GM12878 (cell line): ENCODE results near the gene DGAT2. TPM values are rescaled to one million over a fixed set of nuclear protein-coding genes. Genes with fewer than 3 reads are reported as not detected.
A peak's percentile ranks its signal among the peaks of the same experiment; 100 is the strongest.

Experiments
- ATAC-seq: fragments of 200-7000 bp; cut with Tn5 transposase; 3 replicates; pipeline ENCODE4 v1.9.1; 2020; ENCODE audit warnings: mild to moderate bottlenecking, moderate library complexity
- BruUV-seq: library from RNA; stranded (reverse); fragments of 400-500 nt; replicated peaks from 2 replicates; lab custom pipeline; 2021; lab: Mats Ljungman, UMichigan
- CTCF ChIA-PET: fragments of 300-600 bp; sonication (Branson Sonifier 250); formaldehyde crosslinking; extraction: SDS; loops from one replicate; lab custom pipeline; 2021; ENCODE audit warnings: inconsistent platforms; lab: Yijun Ruan, JAX
- POLR2A ChIA-PET: fragments of 350-600 bp; formaldehyde crosslinking; extraction: SDS; loops from one replicate; lab custom pipeline; 2021; ENCODE audit warnings: inconsistent platforms; lab: Charles Lee
- RAD21 ChIA-PET: fragments of 300-600 bp; sonication (Branson Sonifier 250); formaldehyde crosslinking; loops from one replicate; lab custom pipeline; 2023; ENCODE audit warnings: antibody characterized with exemption; ENCODE audit not compliant: unreplicated experiment; lab: Charles Lee
- SMC1A ChIA-PET: fragments of 300-600 bp; sonication (Branson Sonifier 250); formaldehyde crosslinking; loops from one replicate; lab custom pipeline; 2023; ENCODE audit not compliant: unreplicated experiment, uncharacterized antibody; lab: Charles Lee
- DNase-seq: peaks from one replicate; pipeline ENCODE4 v3.0.0-alpha.2; 2011; ENCODE audit warnings: low read depth, low spot score
- FAIRE-seq: peaks from 3 replicates; lab custom pipeline; 2011; peaks lifted over from hg19 to GRCh38; lab: Jason Lieb, UNC
- H2AFZ ChIP-seq: 2 replicates; pipeline ENCODE4 v1.6.0; 2011; ENCODE audit warnings: low read depth, low read length, control low read depth; ENCODE audit not compliant: control insufficient read depth
- H3K27ac ChIP-seq: 2 replicates; pipeline ENCODE4 v1.5.1; 2011; ENCODE audit warnings: control low read depth; ENCODE audit not compliant: control insufficient read depth, insufficient read depth
- H3K27me3 ChIP-seq, 2 experiments: replicated peaks in 1 of 2; 2 replicates each; pipeline versions ENCODE4 v1.6.0 to v1.6.1; 2011; ENCODE audit warnings: low read length in 1 of 2; ENCODE audit not compliant: control insufficient read depth in 2 of 2, insufficient read depth in 2 of 2
- H3K36me3 ChIP-seq, 2 experiments: 2 replicates each; pipeline ENCODE4 v1.5.1; 2011; ENCODE audit warnings: low read length in 1 of 2; ENCODE audit not compliant: control insufficient read depth in 2 of 2, insufficient read depth in 2 of 2
- H3K4me1 ChIP-seq: 2 replicates; pipeline ENCODE4 v1.6.1; 2011; ENCODE audit warnings: mild to moderate bottlenecking, low read length, moderate library complexity, mixed read lengths; ENCODE audit not compliant: control insufficient read depth, insufficient read depth
- H3K4me2 ChIP-seq: 2 replicates; pipeline ENCODE4 v1.6.0; 2011; ENCODE audit warnings: control low read depth; ENCODE audit not compliant: control insufficient read depth, insufficient read depth
- H3K4me3 ChIP-seq: fragments of 200-600 bp; sonication (generic); 2 replicates; pipeline ENCODE4 v1.5.1; 2016
- H3K79me2 ChIP-seq: 2 replicates; pipeline ENCODE4 v1.6.0; 2011; ENCODE audit warnings: low read length; ENCODE audit not compliant: control insufficient read depth, insufficient read depth
- H3K9ac ChIP-seq: 2 replicates; pipeline ENCODE4 v1.8.0; 2011; ENCODE audit warnings: low read length, control low read depth, mixed read lengths; ENCODE audit not compliant: control insufficient read depth, insufficient read depth
- H3K9me3 ChIP-seq: replicated peaks from 3 replicates; pipeline ENCODE4 v1.5.1; 2011; ENCODE audit warnings: mild to moderate bottlenecking, low read length; ENCODE audit not compliant: control insufficient read depth, insufficient read depth
- H4K20me1 ChIP-seq: 2 replicates; pipeline ENCODE4 v1.6.0; 2011; ENCODE audit not compliant: control insufficient read depth, insufficient read depth
- BHLHE40 ChIP-seq, 2 experiments: fragments of 450-650 bp in 1 of 2; IDR thresholded peaks; 2 replicates each; pipeline ENCODE4 v1.6.1; 2011 to 2017; ENCODE audit warnings: low read depth in 2 of 2, borderline replicate concordance in 1 of 2, improper control_type of control experiment in 1 of 2, low read length in 1 of 2, mild to moderate bottlenecking in 1 of 2
- CHD4 ChIP-seq: fragments of 200-600 bp; sonication (generic); IDR thresholded peaks from 2 replicates; pipeline ENCODE4 v1.6.1; 2016; ENCODE audit warnings: mild to moderate bottlenecking
- DPF2 ChIP-seq: fragments of 450-650 bp; IDR thresholded peaks from 2 replicates; pipeline ENCODE4 v1.6.1; 2017; ENCODE audit warnings: mild to moderate bottlenecking
- HDGF ChIP-seq: fragments of 450-650 bp; IDR thresholded peaks from 2 replicates; pipeline ENCODE4 v1.6.1; 2016; ENCODE audit warnings: antibody characterized with exemption
- IRF4 ChIP-seq: IDR thresholded peaks from 2 replicates; pipeline ENCODE4 v1.6.1; 2011; ENCODE audit warnings: low read depth, low read length
- PML ChIP-seq: IDR thresholded peaks from 2 replicates; pipeline ENCODE4 v1.6.1; 2012; ENCODE audit warnings: low read length, inconsistent platforms
- POLR2AphosphoS2 ChIP-seq: IDR thresholded peaks from 2 replicates; pipeline ENCODE4 v1.6.1; 2011; ENCODE audit warnings: low read depth, mild to moderate bottlenecking, low read length, improper control_type of control experiment, moderate library complexity
- POLR2AphosphoS5 ChIP-seq: IDR thresholded peaks from 2 replicates; pipeline ENCODE4 v1.6.1; 2011; ENCODE audit warnings: mild to moderate bottlenecking, low read length, inconsistent platforms
- POU2F2 ChIP-seq: IDR thresholded peaks from 3 replicates; pipeline ENCODE4 v1.6.1; 2011; ENCODE audit warnings: low read depth, mild to moderate bottlenecking, low read length, borderline replicate concordance
- RELA ChIP-seq: fragments of 450-650 bp; IDR thresholded peaks from 2 replicates; pipeline ENCODE4 v1.8.0; 2014; ENCODE audit warnings: borderline replicate concordance; ENCODE audit not compliant: partially characterized antibody
- RFX5 ChIP-seq: IDR thresholded peaks from 2 replicates; pipeline ENCODE4 v1.6.1; 2011; ENCODE audit warnings: low read depth, low read length, improper control_type of control experiment
- SMARCA5 ChIP-seq: fragments of 450-650 bp; IDR thresholded peaks from 2 replicates; pipeline ENCODE4 v1.6.1; 2017; ENCODE audit warnings: mild to moderate bottlenecking
- SMC3 ChIP-seq: IDR thresholded peaks from 2 replicates; pipeline ENCODE4 v1.6.1; 2011; ENCODE audit warnings: low read length, improper control_type of control experiment, borderline replicate concordance
- WGBS: methylation state at CpG from one replicate; pipeline ENCODE4 v1.1.6; 2016; ENCODE audit warnings: low lambda C conversion rate; ENCODE audit not compliant: insufficient replicate concordance, insufficient coverage; ENCODE audit errors: missing lambda C conversion rate; 5-methylcytosine and 5-hydroxymethylcytosine counted together
- in situ Hi-C: fragments of 300-500 bp; cut with MboI; formaldehyde crosslinking; loops from 9 replicates; pipeline ENCODE4 v1.14.3; 2018; ENCODE audit warnings: mixed read lengths
- intact Hi-C: fragments of 100-400 bp; cut with micrococcal nuclease; formaldehyde crosslinking; loops from one replicate; pipeline ENCODE4 v1.14.2; 2022; ENCODE audit not compliant: unreplicated experiment
- polyA plus RNA-seq, 11 experiments: library from polyadenylated mRNA; depleted of rRNA in 4 of 11; unstranded in 6 of 11; stranded (reverse) in 5 of 11; fragments of >200 nt; fragmentation: Nextera tagmentation in 4 of 11; fragmentation: Illumina TruSeq in 1 of 11; extraction: Ambion mirVana in 4 of 11; extraction: Trizol in 1 of 11; gene quantifications; 1 replicate in 1 of 11; 2 replicates in 10 of 11; pipeline versions ENCODE4 v1.2.1 to v1.2.3, GENCODE V29; 2011 to 2016; ENCODE audit warnings: inconsistent platforms in 2 of 11, missing spikeins in 2 of 11, low read depth in 1 of 11
- total RNA-seq, 4 experiments: library from RNA; depleted of rRNA in 3 of 4; stranded (reverse); fragments of >200 nt in 3 of 4; fragmentation: Illumina TruSeq in 1 of 4; extraction: Trizol in 1 of 4; gene quantifications; 2 replicates each; pipeline versions ENCODE4 v1.2.1 to v1.2.3, GENCODE V29; 2013 to 2021
- TF ChIP-seq, protein P1 (sequence below): fragments of 150-350 bp; IDR thresholded peaks from 2 replicates; pipeline ENCODE4 v1.6.1; 2014; ENCODE audit warnings: mild to moderate bottlenecking, low read depth, low read length
- TF ChIP-seq, protein P2 (sequence below): IDR thresholded peaks from 2 replicates; pipeline ENCODE4 v1.6.1; 2011; ENCODE audit warnings: low read depth, mild to moderate bottlenecking, low read length, moderate library complexity, borderline replicate concordance; ENCODE audit errors: extremely low read depth
- TF ChIP-seq, protein P3 (sequence below): fragments of 450-650 bp; IDR thresholded peaks from 2 replicates; pipeline ENCODE4 v1.6.1; 2016; ENCODE audit warnings: mild to moderate bottlenecking
- TF ChIP-seq, protein P4 (sequence below): fragments of 450-650 bp; formaldehyde crosslinking; IDR thresholded peaks from 2 replicates; pipeline ENCODE4 v1.4.0; 2020; ENCODE audit warnings: mild to moderate bottlenecking, moderate library complexity

The DGAT2 gene
- total and polyA plus RNA-seq, 10 of the 15 experiments (the other 5 are each of a cell fraction or from before 2014, with no cell fraction given): 5.1 to 25.9 (median 17.6) TPM

DNA sequence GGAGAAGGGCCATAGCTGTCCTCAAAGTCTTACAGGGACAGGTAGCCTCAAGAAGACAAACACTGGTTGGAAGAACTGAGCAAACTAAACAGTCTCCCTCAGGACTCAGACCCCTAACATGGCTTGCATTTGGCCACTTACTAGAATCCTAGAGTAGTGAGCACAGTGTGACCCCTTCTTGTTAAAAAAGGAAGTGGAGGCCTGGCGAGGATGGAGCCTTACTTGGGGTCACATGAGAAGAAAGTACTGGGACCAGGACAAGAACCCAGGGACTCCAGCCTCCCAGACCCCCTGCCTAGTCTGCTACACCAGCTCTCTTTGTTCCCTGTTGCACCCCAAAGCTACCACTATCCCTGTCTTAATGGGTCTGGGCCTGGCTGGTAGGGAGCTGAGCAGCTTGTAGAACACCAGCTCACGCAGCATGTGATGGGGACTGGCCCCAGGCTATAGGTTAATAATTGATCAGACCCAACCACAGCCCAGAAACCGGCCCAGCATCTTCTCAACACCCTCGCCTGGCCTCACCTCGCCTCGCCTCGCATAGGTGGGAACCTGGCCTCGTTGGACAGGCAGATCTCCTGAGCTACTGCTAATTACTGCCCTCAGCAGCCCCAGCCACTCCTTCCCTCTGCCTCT, 17.6 kb downstream of the DGAT2 start:
- RAD21 ChIA-PET: interaction anchor here (0.6 to 4.0 kb wide), 15 partner anchors 9 to 448 kb away, joined by 3 to 21 read pairs (median 4); partner anchors contain the start of gene DGAT2
- no TSS peak for BruUV-seq
- TF ChIP-seq RELA (no peak), DPF2 (peak; percentile 47; the same call in 1 of the 2 replicates), SMARCA5 (no peak), POLR2AphosphoS2 (no peak), RFX5 (no peak), POU2F2 (no peak), POLR2AphosphoS5 (no peak), CHD4 (no peak), SMC3 (no peak), IRF4 (no peak), HDGF (peak; percentile 47; the same call in 1 of the 2 replicates), BHLHE40 (IDR thresholded peaks at IDR 0.05; ENCODE audit: borderline replicate concordance in 1 of 2, low read depth in 2 of 2, low read length in 1 of 2) (peak in 1 of 2 experiments; percentile 56; a peak in 1 of 4 replicates), PML (no peak)
- TF ChIP-seq, protein P1, sequence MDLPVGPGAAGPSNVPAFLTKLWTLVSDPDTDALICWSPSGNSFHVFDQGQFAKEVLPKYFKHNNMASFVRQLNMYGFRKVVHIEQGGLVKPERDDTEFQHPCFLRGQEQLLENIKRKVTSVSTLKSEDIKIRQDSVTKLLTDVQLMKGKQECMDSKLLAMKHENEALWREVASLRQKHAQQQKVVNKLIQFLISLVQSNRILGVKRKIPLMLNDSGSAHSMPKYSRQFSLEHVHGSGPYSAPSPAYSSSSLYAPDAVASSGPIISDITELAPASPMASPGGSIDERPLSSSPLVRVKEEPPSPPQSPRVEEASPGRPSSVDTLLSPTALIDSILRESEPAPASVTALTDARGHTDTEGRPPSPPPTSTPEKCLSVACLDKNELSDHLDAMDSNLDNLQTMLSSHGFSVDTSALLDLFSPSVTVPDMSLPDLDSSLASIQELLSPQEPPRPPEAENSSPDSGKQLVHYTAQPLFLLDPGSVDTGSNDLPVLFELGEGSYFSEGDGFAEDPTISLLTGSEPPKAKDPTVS: no peak
- TF ChIP-seq, protein P2, sequence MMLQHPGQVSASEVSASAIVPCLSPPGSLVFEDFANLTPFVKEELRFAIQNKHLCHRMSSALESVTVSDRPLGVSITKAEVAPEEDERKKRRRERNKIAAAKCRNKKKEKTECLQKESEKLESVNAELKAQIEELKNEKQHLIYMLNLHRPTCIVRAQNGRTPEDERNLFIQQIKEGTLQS: no peak
- TF ChIP-seq, protein P3, sequence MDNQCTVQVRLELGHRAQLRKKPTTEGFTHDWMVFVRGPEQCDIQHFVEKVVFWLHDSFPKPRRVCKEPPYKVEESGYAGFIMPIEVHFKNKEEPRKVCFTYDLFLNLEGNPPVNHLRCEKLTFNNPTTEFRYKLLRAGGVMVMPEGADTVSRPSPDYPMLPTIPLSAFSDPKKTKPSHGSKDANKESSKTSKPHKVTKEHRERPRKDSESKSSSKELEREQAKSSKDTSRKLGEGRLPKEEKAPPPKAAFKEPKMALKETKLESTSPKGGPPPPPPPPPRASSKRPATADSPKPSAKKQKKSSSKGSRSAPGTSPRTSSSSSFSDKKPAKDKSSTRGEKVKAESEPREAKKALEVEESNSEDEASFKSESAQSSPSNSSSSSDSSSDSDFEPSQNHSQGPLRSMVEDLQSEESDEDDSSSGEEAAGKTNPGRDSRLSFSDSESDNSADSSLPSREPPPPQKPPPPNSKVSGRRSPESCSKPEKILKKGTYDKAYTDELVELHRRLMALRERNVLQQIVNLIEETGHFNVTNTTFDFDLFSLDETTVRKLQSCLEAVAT: 0 out of 2 replicates have a peak, but pooled peaks have one; percentile 25
- TF ChIP-seq, protein P4, sequence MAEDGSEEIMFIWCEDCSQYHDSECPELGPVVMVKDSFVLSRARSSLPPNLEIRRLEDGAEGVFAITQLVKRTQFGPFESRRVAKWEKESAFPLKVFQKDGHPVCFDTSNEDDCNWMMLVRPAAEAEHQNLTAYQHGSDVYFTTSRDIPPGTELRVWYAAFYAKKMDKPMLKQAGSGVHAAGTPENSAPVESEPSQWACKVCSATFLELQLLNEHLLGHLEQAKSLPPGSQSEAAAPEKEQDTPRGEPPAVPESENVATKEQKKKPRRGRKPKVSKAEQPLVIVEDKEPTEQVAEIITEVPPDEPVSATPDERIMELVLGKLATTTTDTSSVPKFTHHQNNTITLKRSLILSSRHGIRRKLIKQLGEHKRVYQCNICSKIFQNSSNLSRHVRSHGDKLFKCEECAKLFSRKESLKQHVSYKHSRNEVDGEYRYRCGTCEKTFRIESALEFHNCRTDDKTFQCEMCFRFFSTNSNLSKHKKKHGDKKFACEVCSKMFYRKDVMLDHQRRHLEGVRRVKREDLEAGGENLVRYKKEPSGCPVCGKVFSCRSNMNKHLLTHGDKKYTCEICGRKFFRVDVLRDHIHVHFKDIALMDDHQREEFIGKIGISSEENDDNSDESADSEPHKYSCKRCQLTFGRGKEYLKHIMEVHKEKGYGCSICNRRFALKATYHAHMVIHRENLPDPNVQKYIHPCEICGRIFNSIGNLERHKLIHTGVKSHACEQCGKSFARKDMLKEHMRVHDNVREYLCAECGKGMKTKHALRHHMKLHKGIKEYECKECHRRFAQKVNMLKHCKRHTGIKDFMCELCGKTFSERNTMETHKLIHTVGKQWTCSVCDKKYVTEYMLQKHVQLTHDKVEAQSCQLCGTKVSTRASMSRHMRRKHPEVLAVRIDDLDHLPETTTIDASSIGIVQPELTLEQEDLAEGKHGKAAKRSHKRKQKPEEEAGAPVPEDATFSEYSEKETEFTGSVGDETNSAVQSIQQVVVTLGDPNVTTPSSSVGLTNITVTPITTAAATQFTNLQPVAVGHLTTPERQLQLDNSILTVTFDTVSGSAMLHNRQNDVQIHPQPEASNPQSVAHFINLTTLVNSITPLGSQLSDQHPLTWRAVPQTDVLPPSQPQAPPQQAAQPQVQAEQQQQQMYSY (CRISPR knock-in tag): no peak

More for the DNA sequence above, 17.6 kb downstream of the DGAT2 start:
- ChIA-PET POLR2A (interaction anchor here (0.6 to 3.3 kb wide), 5 partner anchors 11 to 97 kb away, joined by 4 to 27 read pairs (median 7); partner anchors contain the start of gene DGAT2), CTCF (interaction anchor here (0.7 to 5.2 kb wide), 16 partner anchors 11 to 366 kb away, joined by 3 to 44 read pairs (median 6); partner anchors contain the start of gene DGAT2), SMC1A (interaction anchor here (0.7 to 2.8 kb wide), 8 partner anchors 12 to 448 kb away, joined by 3 to 16 read pairs (median 8); partner anchors contain the start of gene DGAT2)
- in situ Hi-C loops (no loop called here), intact Hi-C loops (no loop called here)
- peak; percentile 96 for ATAC-seq
- Histone ChIP-seq H3K9me3 (no peaks in the 10 kb centered on the region), H3K36me3 (no peaks in the 10 kb centered on the region; a peak in 2 of 4 replicates), H3K4me2 (no peak overlapping the region), H3K4me1 (no peaks in the 10 kb centered on the region), H3K27ac (no peak overlapping the region), H3K27me3 (no peaks in the 10 kb centered on the region), H3K9ac (no peak overlapping the region), H3K4me3 (no peak overlapping the region), H3K79me2 (no peaks in the 10 kb centered on the region), H4K20me1 (no peaks in the 10 kb centered on the region), H2AFZ (no peak overlapping the region)
- DNase-seq: no peak
- FAIRE-seq: no peak
- WGBS: 58% methylated on average over 8 of the region's 8 CpGs
